HG03439 (cell line): ENCODE data around the gene DNAAF2.
A peak's percentile ranks its signal among the peaks of the same experiment; 100 is the strongest.
"Not testable (repeated sequence)": the region's sequence is repeated elsewhere in the genome, so short reads cannot be mapped to it uniquely, and the experiment has no call there.

Experiments used
- ATAC-seq: cut with Tn5 transposase; IDR thresholded peaks from one replicate; pipeline ENCODE4 v1.9.1; 2021; ENCODE audit warnings: mild to moderate bottlenecking, moderate library complexity; ENCODE audit not compliant: unreplicated experiment

DNAAF2 gene

GRCh38 chr14:49621114-49621881 lies 13.7 kb downstream of the DNAAF2 start:
- peak; percentile 13 for ATAC-seq

GRCh38 chr14:49620182-49621113 lies 14.6 kb downstream of the DNAAF2 start, which contains the start of the genes MGAT2 and RPL36AL:
MGAT2 (plus strand) TSS chr14:49620799; CDS start chr14:49621269, 470 bp downstream.
RPL36AL (minus strand) TSS chr14:49620626; CDS start chr14:49619104, 1,522 bp downstream.
- ATAC-seq = peak; percentile 89

- no peak for ATAC-seq
Measured at GRCh38 chr14:49619730-49620129, 15.3 kb downstream of the DNAAF2 start.

GRCh38 chr14:49619273-49619672 lies 15.8 kb downstream of the DNAAF2 start:
- ATAC-seq = not testable (repeated sequence)

GRCh38 chr14:49617852-49618519 lies 17.1 kb downstream of the DNAAF2 start:
- ATAC-seq = no peak

GRCh38 chr14:49615776-49616175 lies 19.3 kb downstream of the DNAAF2 start:
- ATAC-seq = no peak

GRCh38 chr14:49614196-49614595 lies 20.8 kb downstream of the DNAAF2 start:
- no peak for ATAC-seq

- ATAC-seq = no peak
Measured at GRCh38 chr14:49612671-49613070, 22.4 kb downstream of the DNAAF2 start.

GRCh38 chr14:49612251-49612650 lies 22.8 kb downstream of the DNAAF2 start:
- ATAC-seq = no peak

- no peak for ATAC-seq
Measured at GRCh38 chr14:49607583-49607982, 27.5 kb downstream of the DNAAF2 start.

GRCh38 chr14:49598485-49599300 lies 36.4 kb downstream of the DNAAF2 start, which contains the start of gene LRR1:
LRR1 (plus strand) TSS chr14:49598940; CDS start chr14:49599021, 81 bp downstream.
- ATAC-seq = peak; percentile 64

GRCh38 chr14:49598189-49598484 lies 36.9 kb downstream of the DNAAF2 start:
- no peak for ATAC-seq

GRCh38 chr14:49594347-49595091 lies 40.5 kb downstream of the DNAAF2 start:
- ATAC-seq = peak; percentile 24

GRCh38 chr14:49593016-49593415 lies 42.0 kb downstream of the DNAAF2 start:
- ATAC-seq = no peak

GRCh38 chr14:49589387-49589786 lies 45.7 kb downstream of the DNAAF2 start:
- ATAC-seq = no peak

- peak; percentile 53 for ATAC-seq
Measured at GRCh38 chr14:49586673-49587460, 48.2 kb downstream of the DNAAF2 start.

- peak; percentile 92 for ATAC-seq
Measured at GRCh38 chr14:49585803-49586672, 49.0 kb downstream of the DNAAF2 start, which contains the start of gene RPS29. RPS29 (minus strand) TSS chr14:49586380; CDS start chr14:49586346, 34 bp downstream.
